Measurements from ENCODE around the gene HTRA3.

DNA sequence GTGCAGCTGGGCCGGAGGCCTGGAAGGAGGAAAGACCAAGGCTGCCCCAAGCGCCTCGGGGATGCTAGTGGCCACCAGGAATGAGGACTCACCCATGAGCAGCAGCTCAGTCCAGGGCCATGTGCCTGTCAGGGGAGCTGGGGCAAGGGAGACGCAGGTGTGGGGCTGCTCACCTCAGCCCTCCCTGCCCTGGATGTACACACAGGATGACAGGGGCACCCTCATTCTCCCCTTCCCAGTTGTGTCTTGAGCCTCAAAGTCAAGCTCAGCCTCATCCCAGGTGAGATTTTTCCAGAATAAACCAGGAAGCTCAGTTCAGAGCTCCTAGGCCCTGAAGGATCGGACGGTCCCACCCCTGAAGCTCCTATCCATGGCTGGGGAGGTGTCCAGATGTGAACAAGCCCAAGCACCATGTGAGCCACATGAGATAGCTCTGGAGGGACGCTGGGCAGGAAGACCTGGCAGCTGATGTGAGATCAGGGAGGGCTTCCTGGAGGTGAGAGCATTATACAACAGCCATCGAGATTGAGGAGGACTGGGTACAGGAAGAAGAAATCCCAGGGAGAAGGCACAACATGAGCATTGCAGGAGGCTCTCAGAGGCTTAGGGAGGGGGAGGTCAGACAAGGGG is 23.0 kb downstream of the HTRA3 start:
- TF ChIP-seq CTCF (conservative IDR thresholded peaks at IDR 0.05; ENCODE audit: low read depth, low read length), result no peak
- no peak for TF ChIP-seq EZH2phosphoT487 (IDR thresholded peaks at IDR 0.05; ENCODE audit: borderline replicate concordance, low read length)
